SK-N-SH (cell line): ENCODE data around the gene TRANK1. TPM values are rescaled to one million over a fixed set of nuclear protein-coding genes. Genes with fewer than 3 reads are reported as not detected.

ENCODE experiments used
- CTCF ChIA-PET: fragments of 300-600, 350-600 bp; formaldehyde crosslinking; extraction: SDS; loops from one replicate; lab custom pipeline; 2021; lab: Yijun Ruan, JAX
- POLR2A ChIA-PET: fragments of 350-600 bp; sonication (Branson Sonifier 250); formaldehyde crosslinking; extraction: SDS; loops from one replicate; lab custom pipeline; 2020; ENCODE audit warnings: antibody characterized with exemption, inconsistent platforms; lab: Yijun Ruan, JAX
- DNase-seq: peaks from one replicate; pipeline ENCODE4 v3.0.0; 2012
- H2AFZ ChIP-seq: fragments of 200-600 bp; sonication (generic); 2 replicates; pipeline ENCODE4 v1.8.1; 2016; ENCODE audit warnings: antibody characterized with exemption, mild to moderate bottlenecking, low read depth
- H3F3A ChIP-seq: fragments of 200-600 bp; sonication (generic); replicated peaks from 2 replicates; pipeline ENCODE3; 2016; ENCODE audit warnings: antibody characterized with exemption, mild to moderate bottlenecking; ENCODE audit not compliant: insufficient read depth
- H3K27ac ChIP-seq, 2 experiments: fragments of 200-500 bp in 1 of 2; fragments of 200-600 bp in 1 of 2; sonication (Bioruptor generic) in 1 of 2; sonication (generic), shearing (Covaris generic) in 1 of 2; 2 replicates each; pipeline versions ENCODE4 v1.5.1 to v1.6.1; 2014 to 2016; ENCODE audit warnings: low read depth in 2 of 2, inconsistent platforms in 1 of 2, low read length in 1 of 2, mild to moderate bottlenecking in 1 of 2, mixed read lengths in 1 of 2
- H3K27me3 ChIP-seq: fragments of 200-600 bp; sonication (generic), shearing (Covaris generic); 2 replicates; pipeline ENCODE4 v1.6.1; 2016; ENCODE audit warnings: mixed run types; ENCODE audit not compliant: insufficient read depth
- H3K36me3 ChIP-seq, 2 experiments: fragments of 200-500 bp in 1 of 2; fragments of 200-600 bp in 1 of 2; sonication (Bioruptor generic) in 1 of 2; sonication (generic) in 1 of 2; replicated peaks in 1 of 2; 2 replicates each; pipeline versions ENCODE3 to v1.5.1; 2014 to 2016; ENCODE audit warnings: low read length in 1 of 2, mild to moderate bottlenecking in 1 of 2; ENCODE audit not compliant: insufficient read depth in 2 of 2, control insufficient read depth in 1 of 2
- H3K4me1 ChIP-seq, 2 experiments: fragments of 200-500 bp in 1 of 2; fragments of 200-600 bp in 1 of 2; sonication (Bioruptor generic) in 1 of 2; sonication (generic), shearing (Covaris generic) in 1 of 2; 2 replicates each; pipeline versions ENCODE4 v1.5.1 to v1.6.1; 2014 to 2016; ENCODE audit warnings: low read depth in 1 of 2, low read length in 1 of 2, mixed run types in 1 of 2; ENCODE audit not compliant: insufficient read depth in 2 of 2, control insufficient read depth in 1 of 2
- H3K4me2 ChIP-seq: fragments of 200-600 bp; sonication (generic), shearing (Covaris generic); 2 replicates; pipeline ENCODE4 v1.6.1; 2017; ENCODE audit warnings: mixed run types
- H3K4me3 ChIP-seq, 2 experiments: fragments of 200-500 bp in 1 of 2; fragments of 200-600 bp in 1 of 2; sonication (Bioruptor generic) in 1 of 2; sonication (generic), shearing (Covaris generic) in 1 of 2; 2 replicates each; pipeline versions ENCODE4 v1.5.1 to v1.8.1; 2014 to 2016; ENCODE audit warnings: low read depth in 2 of 2, inconsistent platforms in 1 of 2, low read length in 1 of 2, mild to moderate bottlenecking in 1 of 2, mixed read lengths in 1 of 2, moderate library complexity in 1 of 2
- H3K79me2 ChIP-seq: fragments of 200-600 bp; sonication (generic); 2 replicates; pipeline ENCODE4 v1.8.1; 2017; ENCODE audit warnings: mild to moderate bottlenecking; ENCODE audit not compliant: insufficient read depth
- H3K9ac ChIP-seq: fragments of 200-600 bp; sonication (generic); 2 replicates; pipeline ENCODE4 v1.6.1; 2017; ENCODE audit warnings: mixed run types
- H3K9me2 ChIP-seq: fragments of 200-600 bp; sonication (generic); 2 replicates; pipeline ENCODE4 v1.6.1; 2017; ENCODE audit warnings: mixed run types
- H3K9me3 ChIP-seq: fragments of 200-600 bp; sonication (generic); 2 replicates; pipeline ENCODE4 v1.6.1; 2017; ENCODE audit warnings: mixed run types, mild to moderate bottlenecking, moderate library complexity
- H4K20me1 ChIP-seq: fragments of 200-600 bp; sonication (generic); 2 replicates; pipeline ENCODE4 v1.6.1; 2017; ENCODE audit warnings: mild to moderate bottlenecking, mixed run types; ENCODE audit not compliant: insufficient read depth
- ELF1 ChIP-seq: IDR thresholded peaks from 2 replicates; pipeline ENCODE4 v1.4.0; 2012
- EP300 ChIP-seq, 2 experiments: IDR thresholded peaks; 2 replicates each; pipeline versions ENCODE4 v1.4.0 to v1.6.1; 2012; ENCODE audit warnings: borderline replicate concordance in 1 of 2, low read depth in 1 of 2, low read length in 1 of 2
- EZH2phosphoT487 ChIP-seq: fragments of 200-600 bp; sonication (generic); IDR thresholded peaks from 2 replicates; pipeline ENCODE4 v1.6.1; 2017; ENCODE audit warnings: low read depth, mixed run types, mild to moderate bottlenecking, antibody characterized with exemption, moderate library complexity, borderline replicate concordance
- GATA2 ChIP-seq: sonication (generic); formaldehyde crosslinking; IDR thresholded peaks from 2 replicates; pipeline ENCODE4 v1.5.0; 2020; ENCODE audit warnings: mild to moderate bottlenecking, missing genetic modification reagents
- MXI1 ChIP-seq: IDR thresholded peaks from 2 replicates; pipeline ENCODE4 v1.6.1; 2012; ENCODE audit warnings: mild to moderate bottlenecking, low read depth, low read length, improper control_type of control experiment
- NFIC ChIP-seq: IDR thresholded peaks from 2 replicates; pipeline ENCODE4 v1.4.0; 2012; ENCODE audit warnings: borderline replicate concordance
- NRF1 ChIP-seq: IDR thresholded peaks from 2 replicates; pipeline ENCODE4 v1.6.1; 2012; ENCODE audit warnings: low read depth, mild to moderate bottlenecking, low read length
- RAD21 ChIP-seq: IDR thresholded peaks from 2 replicates; pipeline ENCODE4 v1.6.1; 2012; ENCODE audit warnings: mild to moderate bottlenecking, low read length
- RCOR1 ChIP-seq: fragments of 150-350 bp; IDR thresholded peaks from 2 replicates; pipeline ENCODE4 v1.6.1; 2017; ENCODE audit warnings: antibody characterized with exemption, low read length
- RFX5 ChIP-seq: IDR thresholded peaks from 2 replicates; pipeline ENCODE4 v1.6.1; 2012; ENCODE audit warnings: mild to moderate bottlenecking, improper control_type of control experiment, low read length
- TAF1 ChIP-seq: IDR thresholded peaks from 2 replicates; pipeline ENCODE4 v1.6.1; 2012; ENCODE audit warnings: low read depth, mild to moderate bottlenecking, low read length, moderate library complexity, borderline replicate concordance
- TEAD4 ChIP-seq: IDR thresholded peaks from 2 replicates; pipeline ENCODE4 v1.4.0; 2012; ENCODE audit warnings: mild to moderate bottlenecking, borderline replicate concordance; ENCODE audit not compliant: insufficient read depth
- YY1 ChIP-seq: IDR thresholded peaks from 2 replicates; pipeline ENCODE4 v1.4.0; 2012; ENCODE audit warnings: low read depth, mild to moderate bottlenecking
- WGBS: methylation state at CpG from one replicate; pipeline ENCODE4 v1.1.6; 2017; ENCODE audit warnings: low lambda C conversion rate; 5-methylcytosine and 5-hydroxymethylcytosine counted together
- polyA plus RNA-seq, 3 experiments: library from polyadenylated mRNA; depleted of rRNA; stranded (reverse); fragments of >200 nt; gene quantifications; 2 replicates each; pipeline ENCODE4 v1.2.3, GENCODE V29; 2012
- TF ChIP-seq, protein P1 (sequence below): IDR thresholded peaks from 2 replicates; pipeline ENCODE4 v1.4.0; 2012; ENCODE audit warnings: low read depth
- TF ChIP-seq, protein P2 (sequence below): IDR thresholded peaks from 2 replicates; pipeline ENCODE4 v1.4.0; 2012; ENCODE audit warnings: low read depth, borderline replicate concordance
- TF ChIP-seq, protein P3 (sequence below): IDR thresholded peaks from 2 replicates; pipeline ENCODE4 v1.6.1; 2012; ENCODE audit warnings: mild to moderate bottlenecking, low read depth, low read length, moderate library complexity
- TF ChIP-seq, protein P4 (sequence below): fragments of 150-350 bp; IDR thresholded peaks from 2 replicates; pipeline ENCODE4 v1.6.1; 2016; ENCODE audit warnings: mild to moderate bottlenecking, low read depth, low read length

TRANK1 gene
- polyA plus RNA-seq, 1 of the 3 experiments (the other 2 are of a cell fraction): 0.16 TPM

DNA sequence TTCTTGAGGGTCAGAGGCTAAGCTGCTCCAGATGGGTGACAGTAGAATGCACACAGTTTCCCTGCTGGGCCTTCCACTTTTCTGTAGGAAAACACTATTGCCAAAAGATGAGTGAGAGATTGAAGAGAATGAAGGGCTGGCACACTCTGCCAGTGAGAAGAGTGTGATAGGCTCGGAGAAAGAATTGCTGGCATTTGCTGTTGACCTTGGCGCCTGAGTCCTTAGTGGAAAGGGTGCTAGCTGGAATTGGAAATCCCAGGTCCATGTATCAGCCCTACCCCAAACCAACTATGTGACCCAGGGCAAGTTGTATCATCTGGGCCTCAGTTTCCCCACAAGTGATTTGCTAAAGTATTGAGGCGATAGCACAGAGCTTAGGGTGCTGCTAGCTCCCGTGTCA is 120.4 kb downstream of the TRANK1 start:
- CTCF ChIA-PET: interaction anchor here (0.9 to 1.3 kb wide), 2 partner anchors 9 to 91 kb away, joined by 3 to 4 read pairs; no protein-coding TSS in a partner anchor
- WGBS: 70% methylated on average over 4 of the region's 4 CpGs

More for the DNA sequence above, 120.4 kb downstream of the TRANK1 start:
- H3K9ac ChIP-seq: no peak overlapping the region
- H3K79me2 ChIP-seq: no peaks in the 10 kb centered on the region
- DNase-seq: no peak
- H3K4me1 ChIP-seq: no peaks in the 10 kb centered on the region; a peak in 1 of 4 replicates
- H3K9me2 ChIP-seq: no peaks in the 10 kb centered on the region
- POLR2A ChIA-PET: no interaction called here
- peaks cover 5% of the 10 kb centered on the region; the same call in 1 of the 2 replicates for H3K27me3 ChIP-seq
- no peaks in the 10 kb centered on the region for H4K20me1 ChIP-seq
- H3K9me3 ChIP-seq: no peaks in the 10 kb centered on the region
- no peak overlapping the region for H2AFZ ChIP-seq
- no peaks in the 10 kb centered on the region for H3F3A ChIP-seq
- TF ChIP-seq, protein P1, sequence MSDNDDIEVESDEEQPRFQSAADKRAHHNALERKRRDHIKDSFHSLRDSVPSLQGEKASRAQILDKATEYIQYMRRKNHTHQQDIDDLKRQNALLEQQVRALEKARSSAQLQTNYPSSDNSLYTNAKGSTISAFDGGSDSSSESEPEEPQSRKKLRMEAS: no peak
- TF ChIP-seq NFIC (no peak), TEAD4 (no peak), GATA2 (no peak), EZH2phosphoT487 (no peak), RAD21 (no peak), RCOR1 (no peak), EP300 (IDR thresholded peaks at IDR 0.05; ENCODE audit: borderline replicate concordance in 1 of 2, low read depth in 1 of 2, low read length in 1 of 2) (no peak), RFX5 (no peak), NRF1 (no peak), YY1 (no peak), ELF1 (no peak), MXI1 (no peak), TAF1 (no peak)
- TF ChIP-seq, protein P2, sequence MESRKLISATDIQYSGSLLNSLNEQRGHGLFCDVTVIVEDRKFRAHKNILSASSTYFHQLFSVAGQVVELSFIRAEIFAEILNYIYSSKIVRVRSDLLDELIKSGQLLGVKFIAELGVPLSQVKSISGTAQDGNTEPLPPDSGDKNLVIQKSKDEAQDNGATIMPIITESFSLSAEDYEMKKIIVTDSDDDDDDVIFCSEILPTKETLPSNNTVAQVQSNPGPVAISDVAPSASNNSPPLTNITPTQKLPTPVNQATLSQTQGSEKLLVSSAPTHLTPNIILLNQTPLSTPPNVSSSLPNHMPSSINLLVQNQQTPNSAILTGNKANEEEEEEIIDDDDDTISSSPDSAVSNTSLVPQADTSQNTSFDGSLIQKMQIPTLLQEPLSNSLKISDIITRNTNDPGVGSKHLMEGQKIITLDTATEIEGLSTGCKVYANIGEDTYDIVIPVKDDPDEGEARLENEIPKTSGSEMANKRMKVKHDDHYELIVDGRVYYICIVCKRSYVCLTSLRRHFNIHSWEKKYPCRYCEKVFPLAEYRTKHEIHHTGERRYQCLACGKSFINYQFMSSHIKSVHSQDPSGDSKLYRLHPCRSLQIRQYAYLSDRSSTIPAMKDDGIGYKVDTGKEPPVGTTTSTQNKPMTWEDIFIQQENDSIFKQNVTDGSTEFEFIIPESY: no peak
- TF ChIP-seq, protein P3, sequence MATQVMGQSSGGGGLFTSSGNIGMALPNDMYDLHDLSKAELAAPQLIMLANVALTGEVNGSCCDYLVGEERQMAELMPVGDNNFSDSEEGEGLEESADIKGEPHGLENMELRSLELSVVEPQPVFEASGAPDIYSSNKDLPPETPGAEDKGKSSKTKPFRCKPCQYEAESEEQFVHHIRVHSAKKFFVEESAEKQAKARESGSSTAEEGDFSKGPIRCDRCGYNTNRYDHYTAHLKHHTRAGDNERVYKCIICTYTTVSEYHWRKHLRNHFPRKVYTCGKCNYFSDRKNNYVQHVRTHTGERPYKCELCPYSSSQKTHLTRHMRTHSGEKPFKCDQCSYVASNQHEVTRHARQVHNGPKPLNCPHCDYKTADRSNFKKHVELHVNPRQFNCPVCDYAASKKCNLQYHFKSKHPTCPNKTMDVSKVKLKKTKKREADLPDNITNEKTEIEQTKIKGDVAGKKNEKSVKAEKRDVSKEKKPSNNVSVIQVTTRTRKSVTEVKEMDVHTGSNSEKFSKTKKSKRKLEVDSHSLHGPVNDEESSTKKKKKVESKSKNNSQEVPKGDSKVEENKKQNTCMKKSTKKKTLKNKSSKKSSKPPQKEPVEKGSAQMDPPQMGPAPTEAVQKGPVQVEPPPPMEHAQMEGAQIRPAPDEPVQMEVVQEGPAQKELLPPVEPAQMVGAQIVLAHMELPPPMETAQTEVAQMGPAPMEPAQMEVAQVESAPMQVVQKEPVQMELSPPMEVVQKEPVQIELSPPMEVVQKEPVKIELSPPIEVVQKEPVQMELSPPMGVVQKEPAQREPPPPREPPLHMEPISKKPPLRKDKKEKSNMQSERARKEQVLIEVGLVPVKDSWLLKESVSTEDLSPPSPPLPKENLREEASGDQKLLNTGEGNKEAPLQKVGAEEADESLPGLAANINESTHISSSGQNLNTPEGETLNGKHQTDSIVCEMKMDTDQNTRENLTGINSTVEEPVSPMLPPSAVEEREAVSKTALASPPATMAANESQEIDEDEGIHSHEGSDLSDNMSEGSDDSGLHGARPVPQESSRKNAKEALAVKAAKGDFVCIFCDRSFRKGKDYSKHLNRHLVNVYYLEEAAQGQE: no peak
- TF ChIP-seq, protein P4, sequence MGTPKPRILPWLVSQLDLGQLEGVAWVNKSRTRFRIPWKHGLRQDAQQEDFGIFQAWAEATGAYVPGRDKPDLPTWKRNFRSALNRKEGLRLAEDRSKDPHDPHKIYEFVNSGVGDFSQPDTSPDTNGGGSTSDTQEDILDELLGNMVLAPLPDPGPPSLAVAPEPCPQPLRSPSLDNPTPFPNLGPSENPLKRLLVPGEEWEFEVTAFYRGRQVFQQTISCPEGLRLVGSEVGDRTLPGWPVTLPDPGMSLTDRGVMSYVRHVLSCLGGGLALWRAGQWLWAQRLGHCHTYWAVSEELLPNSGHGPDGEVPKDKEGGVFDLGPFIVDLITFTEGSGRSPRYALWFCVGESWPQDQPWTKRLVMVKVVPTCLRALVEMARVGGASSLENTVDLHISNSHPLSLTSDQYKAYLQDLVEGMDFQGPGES: no peak
- H3K36me3 ChIP-seq: no peaks in the 10 kb centered on the region
- H3K27ac ChIP-seq: no peak overlapping the region
- H3K4me3 ChIP-seq: no peak overlapping the region
- H3K4me2 ChIP-seq: no peak overlapping the region
